GM19467 (cell line): ENCODE measurements around the gene GOLPH3L.
"Not testable (repeated sequence)": the region's sequence is repeated elsewhere in the genome, so short reads cannot be mapped to it uniquely, and the experiment has no call there.

Source experiments
- ATAC-seq: cut with Tn5 transposase; IDR thresholded peaks from one replicate; pipeline ENCODE4 v1.9.1; 2021; ENCODE audit warnings: mild to moderate bottlenecking, moderate library complexity; ENCODE audit not compliant: unreplicated experiment

Gene GOLPH3L

DNA sequence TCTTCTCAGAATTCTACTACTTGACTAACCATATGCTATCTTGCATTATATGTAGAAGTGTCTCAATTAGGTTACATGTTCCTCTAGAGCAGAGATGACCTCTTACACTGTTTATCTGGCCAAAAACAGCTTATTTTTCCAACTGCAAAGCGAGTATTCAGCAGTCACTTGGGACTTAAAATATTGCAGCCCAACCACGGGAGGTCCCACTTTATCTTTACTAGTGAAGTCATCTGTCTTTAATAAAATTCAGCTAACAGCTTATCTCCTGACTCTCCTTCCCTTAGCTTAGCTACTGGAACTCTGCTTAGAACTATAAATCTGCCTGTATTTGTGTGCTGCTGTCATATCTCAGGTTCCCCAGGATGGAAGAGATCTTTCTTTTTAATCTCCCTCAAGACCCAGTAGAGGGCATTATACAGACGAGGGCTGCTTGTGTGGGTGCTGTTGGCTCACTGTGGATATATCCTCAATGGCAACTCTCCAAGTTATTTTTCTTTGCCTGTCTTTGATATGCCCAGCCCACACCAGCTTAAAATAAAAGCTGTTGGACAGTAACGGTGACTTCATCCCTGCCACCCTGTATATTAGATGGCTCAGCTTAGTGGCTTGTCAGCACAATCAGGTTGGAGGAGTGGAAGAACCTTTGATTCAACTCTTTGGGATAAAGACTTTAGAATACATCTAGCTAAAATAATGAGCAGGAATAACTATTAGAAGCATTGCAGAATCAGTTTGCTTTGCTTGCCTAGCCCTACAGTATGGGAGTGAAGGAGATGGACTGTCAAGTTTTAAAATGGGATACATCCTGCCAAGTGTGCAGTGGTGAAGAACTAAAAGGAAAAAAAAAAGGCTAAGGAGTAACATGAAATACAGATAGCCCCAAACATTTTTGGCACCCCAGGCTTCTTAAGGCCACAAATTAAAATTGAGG lies 77.1 kb downstream of the GOLPH3L start:
- no peak for ATAC-seq

DNA sequence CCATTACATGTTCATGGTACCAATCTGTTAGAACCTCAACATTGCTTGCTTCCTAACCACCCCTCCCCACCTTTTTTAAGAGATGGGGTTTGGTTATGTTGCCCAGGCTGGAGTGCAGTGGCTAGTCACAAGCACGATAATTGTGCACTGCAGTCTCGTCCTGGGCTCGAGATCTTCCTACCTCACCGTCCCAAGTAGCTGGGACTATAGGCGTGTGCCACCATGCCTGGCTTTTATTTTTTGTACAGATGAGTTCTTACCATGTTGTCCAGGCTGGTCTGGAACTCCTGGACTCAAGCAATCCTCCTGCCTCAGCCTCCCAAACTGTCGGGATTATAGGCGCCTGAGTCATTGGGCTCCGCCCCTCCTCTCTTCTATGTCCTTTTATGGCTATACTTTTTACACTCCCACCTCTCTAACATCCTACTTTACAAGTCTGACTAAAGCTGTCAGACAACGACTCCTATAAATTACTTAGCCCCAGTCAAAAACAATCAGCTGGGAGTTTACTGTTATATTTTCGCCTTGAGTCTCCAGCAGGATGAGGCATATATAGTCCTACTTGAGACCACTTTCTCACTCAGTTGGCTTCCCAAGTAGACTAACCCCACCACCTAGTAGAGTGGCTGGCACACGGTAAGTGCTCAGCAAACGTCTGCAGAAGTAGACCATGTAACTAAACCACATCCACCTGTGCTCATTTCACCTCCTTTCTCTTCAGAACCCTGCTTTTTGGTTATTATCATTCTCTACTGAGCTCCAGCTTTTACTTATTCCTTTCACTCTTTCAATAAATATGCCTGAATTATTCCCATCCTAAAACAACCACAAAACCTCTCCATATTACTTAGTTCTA lies 81.4 kb downstream of the GOLPH3L start:
- ATAC-seq: no peak

DNA sequence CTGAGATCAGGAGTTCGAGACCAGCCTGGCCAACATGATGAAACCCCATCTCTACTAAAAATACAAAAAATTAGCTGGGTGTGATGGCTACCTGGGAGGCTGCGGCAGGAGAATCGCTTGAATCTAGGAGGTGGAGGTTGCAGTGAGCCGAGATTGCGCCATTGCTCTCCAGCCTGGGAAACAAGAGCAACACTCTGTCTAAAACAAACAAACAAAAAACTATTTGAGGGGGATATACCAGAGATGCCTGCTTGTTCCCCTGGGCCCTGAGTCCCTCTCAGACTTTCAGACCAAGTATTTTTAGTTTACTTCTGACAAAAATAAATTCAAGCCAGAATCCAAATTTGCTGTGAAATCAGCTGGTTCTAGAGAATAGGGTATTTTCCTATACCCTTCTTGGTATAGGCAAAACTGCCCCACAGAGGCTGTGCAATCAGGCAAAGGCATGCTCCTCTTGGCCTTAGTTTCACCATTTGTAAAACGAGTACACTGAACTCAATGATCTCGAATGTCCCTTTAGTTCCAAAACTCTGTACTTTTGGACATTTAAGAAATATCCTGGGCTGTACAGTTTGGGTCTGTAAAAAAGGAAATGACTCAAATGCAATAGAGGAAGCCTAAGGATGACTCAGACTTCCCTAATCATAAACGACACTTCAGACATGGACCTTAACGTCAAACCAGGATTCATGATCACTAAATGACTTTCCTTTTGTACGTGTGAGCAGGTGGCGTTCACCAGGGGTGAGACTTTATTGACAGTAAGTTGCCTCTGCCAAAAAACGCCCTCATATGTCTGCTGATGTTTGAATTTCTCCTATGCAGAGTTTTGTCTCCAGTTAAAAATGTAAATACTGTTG lies 83.7 kb downstream of the GOLPH3L start:
- ATAC-seq: no peak

DNA sequence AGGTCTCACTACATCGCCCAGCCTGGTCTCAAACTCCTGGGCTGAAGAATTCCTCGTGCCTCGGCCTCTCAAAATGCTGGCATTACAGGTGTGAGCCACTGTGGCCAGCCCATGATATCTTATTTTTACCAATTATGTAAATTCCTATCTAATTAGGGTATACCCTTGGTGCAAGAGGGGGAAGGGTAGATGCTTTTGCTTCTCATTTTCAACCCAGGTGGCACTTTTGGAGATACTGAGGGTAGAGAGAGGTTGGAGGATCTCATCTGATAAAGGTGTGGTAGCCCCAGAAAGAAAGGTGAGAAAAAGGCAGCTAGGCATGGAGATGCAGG lies 85.0 kb downstream of the GOLPH3L start:
- ATAC-seq: no peak

DNA sequence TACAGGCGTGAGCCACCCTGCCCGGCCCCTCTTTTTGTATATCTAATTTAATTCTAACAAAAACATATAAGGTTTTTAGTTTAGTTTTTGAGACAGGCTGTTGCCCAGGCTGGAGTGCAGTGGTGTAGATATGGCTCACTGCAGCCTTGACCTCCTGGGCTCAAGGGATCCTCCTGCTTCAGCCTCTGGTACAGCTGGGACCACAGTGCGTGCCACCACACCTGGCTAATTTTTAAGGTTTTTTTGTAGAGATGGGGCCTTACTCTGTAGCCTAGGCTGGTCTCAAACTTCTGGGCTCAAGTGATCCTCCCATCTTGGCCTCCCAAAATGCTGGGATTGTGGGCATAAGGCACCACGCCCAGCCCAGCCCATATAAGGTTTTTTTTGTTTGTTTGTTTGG lies 86.4 kb downstream of the GOLPH3L start:
- no peak for ATAC-seq

DNA sequence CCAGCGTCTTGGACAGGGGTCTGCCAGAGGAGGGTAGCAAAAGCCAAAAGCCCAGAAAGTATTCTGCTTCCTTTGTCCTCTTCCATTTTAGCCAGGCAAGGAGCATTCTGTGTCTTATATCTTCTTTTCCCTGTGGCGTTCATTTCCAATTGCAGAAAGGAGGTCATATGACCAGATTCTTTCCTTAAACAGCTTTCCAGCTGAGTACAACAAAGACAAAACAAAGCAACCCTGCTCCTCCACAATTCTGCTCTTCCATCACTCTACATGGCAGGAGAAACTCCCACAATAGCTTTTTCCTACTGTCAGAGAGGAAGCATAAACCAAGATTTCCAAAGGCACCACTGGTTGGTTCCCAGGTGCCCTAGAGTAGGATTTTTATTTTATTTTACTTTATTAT lies 87.2 kb downstream of the GOLPH3L start:
- no peak for ATAC-seq

DNA sequence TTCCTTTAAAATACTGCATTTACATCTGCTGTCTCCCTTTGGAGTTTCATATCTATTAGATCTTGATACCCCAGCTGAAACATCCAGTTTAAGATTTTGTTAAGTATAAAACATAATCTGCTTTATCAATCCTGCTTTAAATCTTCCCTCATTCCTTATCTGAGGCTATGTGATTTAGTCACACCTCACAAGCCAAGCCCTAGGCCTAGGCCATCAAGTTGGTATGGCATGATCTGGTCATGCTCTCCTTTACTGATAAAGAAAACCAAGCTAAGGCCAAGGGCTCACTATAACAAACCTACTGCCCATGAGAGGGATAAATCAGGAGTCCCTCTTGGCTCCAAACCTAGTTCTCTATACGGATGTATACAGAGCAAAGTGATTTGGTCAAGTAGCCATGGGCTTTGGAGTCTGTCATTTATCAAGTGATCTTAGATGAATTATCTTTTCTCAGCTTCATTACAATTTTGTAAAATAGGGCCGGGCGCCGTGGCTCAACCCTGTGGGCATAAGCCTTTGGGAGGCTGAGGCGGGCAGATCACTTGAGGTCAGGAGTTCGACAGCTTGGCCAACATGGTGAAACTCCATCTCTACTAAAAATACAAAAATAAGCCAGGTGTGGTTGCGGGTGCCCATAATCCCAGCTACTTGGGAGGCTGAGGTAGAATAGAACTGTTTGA lies 90.4 kb downstream of the GOLPH3L start:
- ATAC-seq: no peak

DNA sequence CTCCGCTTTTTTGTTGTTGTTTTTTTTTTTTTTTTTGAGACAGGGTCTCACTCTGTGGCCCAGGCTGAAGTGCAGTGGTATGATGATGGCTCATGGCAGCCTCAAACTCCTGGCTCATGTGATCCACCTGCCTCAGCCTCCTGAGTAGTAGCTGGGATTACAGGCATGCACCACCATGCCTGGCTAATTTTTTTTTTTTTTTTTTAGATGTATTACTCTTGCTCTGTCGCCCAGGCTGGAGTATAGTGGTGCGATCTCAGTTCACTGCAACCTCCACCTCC lies 91.6 kb downstream of the GOLPH3L start:
- ATAC-seq: not testable (repeated sequence)

DNA sequence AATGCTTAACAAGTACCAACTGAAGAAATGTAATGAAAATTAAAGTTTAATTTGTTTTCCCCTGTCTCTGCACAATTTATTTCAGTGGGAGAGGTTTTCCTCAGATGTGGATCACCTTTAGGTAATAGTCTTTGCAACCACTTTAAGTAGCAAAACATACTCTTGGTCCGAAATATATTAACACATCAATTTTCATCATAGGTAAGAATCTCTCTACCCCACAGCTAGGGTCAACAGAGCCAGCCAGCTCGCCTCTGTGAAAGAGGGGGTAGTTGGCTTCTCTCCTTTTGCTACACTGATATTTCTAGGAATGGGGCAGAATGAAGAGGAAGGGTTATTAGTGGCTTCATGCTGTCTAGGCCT lies 92.7 kb downstream of the GOLPH3L start:
- no peak for ATAC-seq

DNA sequence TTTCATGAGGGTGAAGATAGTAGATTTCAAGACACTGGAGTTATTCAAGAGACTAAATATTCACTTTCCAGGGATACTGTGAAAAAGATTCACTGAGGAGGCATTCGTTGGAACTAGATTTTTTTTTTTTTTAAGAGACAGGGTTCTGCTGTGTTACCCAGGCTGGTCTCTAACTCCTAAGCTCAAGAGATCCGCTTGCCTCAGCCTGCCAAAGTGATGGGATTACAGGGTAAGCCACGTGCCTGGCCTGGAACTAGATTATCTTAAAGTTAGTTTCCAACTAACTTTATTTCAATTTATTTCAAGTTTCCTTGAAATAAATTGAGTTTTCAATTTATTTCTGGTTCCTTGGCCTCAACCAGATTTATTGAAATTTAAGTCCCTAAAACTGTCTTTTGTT lies 93.2 kb downstream of the GOLPH3L start:
- no peak for ATAC-seq

DNA sequence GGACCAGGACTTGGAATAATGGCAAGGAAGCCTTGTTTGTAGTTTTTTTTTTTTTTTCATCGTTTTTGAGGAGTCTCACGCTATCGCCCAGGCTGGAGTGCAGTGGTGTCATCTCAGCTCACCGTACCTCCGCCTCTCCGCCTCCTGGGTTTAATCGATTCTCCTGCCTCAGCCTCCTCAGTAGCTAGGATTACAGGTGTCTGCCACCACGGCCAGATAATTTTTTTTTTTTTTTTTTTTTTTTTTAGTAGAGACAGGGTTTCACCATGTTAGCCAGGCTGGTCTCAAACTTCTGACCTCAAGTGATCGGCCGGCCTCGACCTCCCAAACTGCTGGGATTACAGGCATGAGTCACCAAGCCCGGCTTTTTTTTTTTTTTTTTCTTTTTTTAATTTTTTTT lies 94.6 kb downstream of the GOLPH3L start:
- not testable (repeated sequence) for ATAC-seq

DNA sequence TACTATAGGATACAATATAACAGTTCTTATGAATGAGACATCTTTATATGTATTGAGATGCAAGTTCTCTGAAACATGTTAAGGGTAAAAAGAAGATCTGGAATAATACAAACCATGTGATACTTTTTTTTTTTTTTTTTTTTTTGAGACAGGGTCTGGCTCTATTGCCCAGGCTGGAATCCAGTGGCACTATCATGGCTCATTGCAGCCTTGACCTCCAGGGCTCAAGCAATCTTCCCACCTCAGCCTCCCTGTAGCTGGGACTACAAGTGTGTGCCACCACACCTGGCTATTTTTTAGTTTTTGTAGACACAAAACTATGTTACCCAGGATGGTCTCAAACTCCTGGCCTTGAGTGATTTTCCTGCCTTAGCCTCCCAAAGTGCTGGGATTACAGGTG lies 95.4 kb downstream of the GOLPH3L start:
- no peak for ATAC-seq

DNA sequence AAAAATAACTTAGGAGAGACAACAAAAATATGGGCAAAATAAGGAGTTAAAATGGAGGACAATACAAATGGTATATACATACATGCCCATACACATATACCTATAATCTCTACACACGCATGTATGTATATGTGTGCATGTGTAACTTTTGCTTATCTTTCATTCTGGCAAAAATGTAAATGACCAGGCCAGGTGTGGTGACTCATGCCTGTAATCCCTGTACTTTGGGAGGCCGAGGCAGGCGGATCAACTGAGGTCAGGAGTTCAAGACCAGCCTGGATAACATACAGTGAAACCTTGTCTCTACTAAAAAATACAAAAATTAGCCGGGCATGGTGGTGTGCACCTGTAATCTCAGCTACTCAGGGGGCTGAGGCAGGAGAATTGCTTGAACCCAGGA lies 98.6 kb downstream of the GOLPH3L start:
- not testable (repeated sequence) for ATAC-seq

DNA sequence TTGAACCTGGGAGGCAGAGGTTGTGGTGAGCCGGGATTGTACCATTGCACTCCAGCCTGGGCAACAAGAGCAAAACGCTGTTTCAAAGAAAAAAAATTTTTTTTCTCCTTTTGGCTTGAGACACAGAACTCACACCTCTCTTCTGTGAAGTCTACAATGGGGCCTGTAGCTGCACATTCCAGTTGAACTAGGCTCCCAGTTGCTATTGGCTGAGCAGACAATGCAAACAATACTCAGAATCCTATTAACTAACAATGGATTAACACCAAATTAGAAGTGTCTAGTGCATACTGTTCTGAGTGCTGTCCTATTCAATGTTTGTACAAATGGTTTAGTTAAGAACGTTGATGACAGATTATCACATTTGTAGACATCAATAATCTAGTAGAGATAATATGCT lies 100.0 kb downstream of the GOLPH3L start:
- ATAC-seq: no peak
